Stimulated activated CD8-positive, alpha-beta memory T cell treated with anti-CD3 and anti-CD28 coated beads, Interleukin-7, amount 100 ng/mL, for 24 hours (primary cell): ENCODE data around the gene MMP11.
A peak's percentile ranks its signal among the peaks of the same experiment; 100 is the strongest.
"Not testable (repeated sequence)": the region's sequence is repeated elsewhere in the genome, so short reads cannot be mapped to it uniquely, and the experiment has no call there.

ENCODE experiments used
- DNase-seq: peaks from one replicate; pipeline ENCODE4 v3.0.0-alpha.2; 2020; ENCODE audit warnings: low read depth

MMP11 gene, protein sequence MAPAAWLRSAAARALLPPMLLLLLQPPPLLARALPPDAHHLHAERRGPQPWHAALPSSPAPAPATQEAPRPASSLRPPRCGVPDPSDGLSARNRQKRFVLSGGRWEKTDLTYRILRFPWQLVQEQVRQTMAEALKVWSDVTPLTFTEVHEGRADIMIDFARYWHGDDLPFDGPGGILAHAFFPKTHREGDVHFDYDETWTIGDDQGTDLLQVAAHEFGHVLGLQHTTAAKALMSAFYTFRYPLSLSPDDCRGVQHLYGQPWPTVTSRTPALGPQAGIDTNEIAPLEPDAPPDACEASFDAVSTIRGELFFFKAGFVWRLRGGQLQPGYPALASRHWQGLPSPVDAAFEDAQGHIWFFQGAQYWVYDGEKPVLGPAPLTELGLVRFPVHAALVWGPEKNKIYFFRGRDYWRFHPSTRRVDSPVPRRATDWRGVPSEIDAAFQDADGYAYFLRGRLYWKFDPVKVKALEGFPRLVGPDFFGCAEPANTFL

DNA sequence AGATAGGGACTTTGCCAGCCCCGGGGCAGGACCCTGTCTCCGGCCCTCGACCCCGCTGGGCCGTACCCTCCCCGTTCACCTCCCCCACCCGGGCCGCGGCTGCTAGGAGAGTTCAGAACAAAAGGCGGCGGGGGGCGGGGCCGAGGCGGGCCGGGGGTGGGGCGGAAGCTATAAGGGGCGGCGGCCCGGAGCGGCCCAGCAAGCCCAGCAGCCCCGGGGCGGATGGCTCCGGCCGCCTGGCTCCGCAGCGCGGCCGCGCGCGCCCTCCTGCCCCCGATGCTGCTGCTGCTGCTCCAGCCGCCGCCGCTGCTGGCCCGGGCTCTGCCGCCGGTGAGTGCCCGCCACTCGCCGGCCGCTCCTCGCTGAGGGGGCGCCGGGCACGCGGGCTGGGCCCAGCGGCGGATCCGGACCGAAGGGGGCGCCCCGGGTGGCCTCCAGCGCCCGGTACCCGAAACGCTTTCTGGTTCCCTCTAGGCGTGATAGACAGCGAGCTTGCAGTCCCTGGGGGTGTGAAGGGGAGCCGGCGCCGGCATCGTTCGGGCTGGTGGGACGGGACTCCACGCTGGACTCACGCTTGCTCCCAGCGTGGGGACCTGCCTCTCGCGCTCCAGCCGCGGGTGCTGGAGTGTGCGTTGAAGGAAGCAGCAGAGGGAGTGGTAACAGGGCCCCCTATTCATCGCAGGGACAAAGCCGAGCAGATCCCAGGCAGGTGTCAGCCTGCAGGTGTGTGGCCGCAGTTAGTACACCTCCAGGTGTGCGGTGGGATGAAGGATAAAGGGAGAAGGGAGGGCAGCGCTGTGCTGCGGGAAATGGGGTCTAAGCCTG is at the start of gene MMP11:
Gene MMP11 (plus strand): TSS at position 201 of the 825 bp plus-strand sequence. CDS start 22 bp downstream, at position 223.
- DNase-seq: no peak

DNA sequence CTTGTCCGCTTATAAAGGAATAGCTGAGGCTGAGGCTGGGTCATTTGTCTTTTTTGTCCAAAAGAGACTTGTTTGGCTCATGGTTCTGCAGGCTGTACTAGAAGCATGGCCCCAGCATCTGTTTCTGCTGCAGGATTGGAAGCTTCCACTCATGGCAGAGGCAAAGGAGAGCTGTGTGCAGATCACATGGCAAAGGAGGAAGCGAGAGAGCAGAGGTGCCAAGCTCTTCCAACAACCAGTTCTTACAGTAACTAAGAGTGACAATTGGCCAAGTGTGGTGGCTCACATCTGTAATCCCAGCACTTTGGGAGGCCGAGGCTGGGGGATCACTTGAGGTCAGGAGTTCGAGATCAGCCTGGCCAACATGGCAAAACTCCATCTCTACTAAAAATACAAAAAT is 44.5 kb upstream of the MMP11 start:
- DNase-seq: not testable (repeated sequence)

DNA sequence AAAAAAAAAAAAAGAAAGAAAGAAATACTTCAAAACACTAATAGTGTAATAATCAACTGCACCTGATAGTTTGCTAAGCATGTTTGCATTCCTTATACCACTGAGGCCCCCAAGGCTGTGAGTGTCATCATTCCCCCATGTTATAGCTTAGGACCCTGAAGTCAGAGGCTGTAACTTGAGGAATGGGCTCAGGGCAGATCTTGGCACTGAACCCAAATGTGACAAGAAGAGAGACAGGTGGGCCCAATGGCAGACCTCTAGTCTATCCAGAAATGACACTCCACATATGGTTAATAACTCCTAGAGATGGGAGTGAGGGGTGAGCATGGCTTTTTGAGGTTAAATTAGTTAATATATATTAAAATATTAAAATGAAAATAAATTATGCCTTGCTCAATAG is 35.0 kb upstream of the MMP11 start:
- DNase-seq: no peak

- no peak for DNase-seq
Observed at GRCh38 chr22:23742505-23743264, 30.0 kb upstream of the MMP11 start.

- no peak for DNase-seq
Observed at GRCh38 chr22:23743303-23743705, 29.3 kb upstream of the MMP11 start.

- DNase-seq: no peak
Observed at GRCh38 chr22:23744001-23744400, 28.6 kb upstream of the MMP11 start.

DNA sequence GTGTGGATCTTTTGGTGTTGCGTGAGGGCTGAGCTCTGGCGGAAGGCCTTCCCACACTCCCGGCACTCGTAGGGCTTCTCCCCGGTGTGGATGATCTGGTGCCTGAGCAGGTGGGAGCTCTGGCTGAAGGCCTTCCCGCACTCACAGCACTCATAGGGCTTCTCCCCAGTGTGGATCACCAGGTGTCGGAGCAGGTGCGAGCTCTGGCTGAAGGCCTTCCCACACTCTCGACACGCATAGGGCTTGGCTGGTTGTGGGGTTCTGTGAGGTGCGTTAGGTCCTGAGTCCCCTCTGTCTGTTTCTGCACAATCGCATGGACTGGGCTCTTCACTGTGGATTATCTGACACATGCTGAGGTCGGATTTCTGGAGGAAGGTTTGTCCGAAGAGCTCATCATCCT is 28.2 kb upstream of the MMP11 start:
- no peak for DNase-seq

- DNase-seq: no peak
Observed at GRCh38 chr22:23745791-23746190, 26.9 kb upstream of the MMP11 start.

DNA sequence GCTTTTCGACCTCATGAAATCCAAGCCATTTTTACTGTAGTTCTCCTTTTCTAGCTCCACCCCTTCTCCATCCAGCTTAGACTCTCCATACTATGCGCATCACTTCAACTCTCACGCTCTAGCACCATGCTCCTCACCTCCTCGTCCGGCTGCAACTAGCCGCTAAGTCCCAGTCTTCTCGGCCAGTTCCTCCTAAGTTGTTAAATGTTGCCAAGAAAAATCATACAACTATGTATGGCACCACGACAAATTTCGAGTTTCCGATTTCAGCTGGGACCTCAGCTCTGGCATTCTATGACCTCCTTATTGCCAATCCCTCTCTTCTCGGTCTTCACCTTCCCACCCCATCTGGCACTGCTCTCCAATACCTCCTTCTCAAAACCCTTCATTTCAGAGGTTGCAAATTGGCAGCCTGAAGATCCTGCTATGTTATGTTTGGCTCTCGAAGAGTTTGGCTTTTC is 22.8 kb upstream of the MMP11 start:
- no peak for DNase-seq

DNA sequence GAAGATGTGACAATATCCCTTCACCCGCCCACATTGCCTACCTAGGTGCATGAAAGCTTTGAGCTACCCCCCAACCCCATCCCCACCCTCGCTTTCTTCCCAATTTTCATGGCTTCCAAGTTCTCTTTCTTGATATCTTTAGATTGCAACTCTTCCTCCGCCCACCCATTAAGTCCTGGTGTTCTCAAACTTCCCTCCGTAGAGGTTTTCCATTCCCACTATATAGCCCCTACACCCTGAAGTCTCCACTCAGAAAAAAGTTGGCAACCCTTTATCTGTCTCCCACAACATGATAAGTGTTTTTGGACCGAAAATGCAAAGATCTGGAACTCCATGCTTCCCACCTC is 22.3 kb upstream of the MMP11 start:
- DNase-seq: no peak

- DNase-seq: peak; percentile 57
Observed at GRCh38 chr22:23750714-23751440, 21.8 kb upstream of the MMP11 start, which contains the start of gene ZNF70. Gene ZNF70 (minus strand): TSS chr22:23751112. CDS start chr22:23745140, 5,972 bp downstream.

DNA sequence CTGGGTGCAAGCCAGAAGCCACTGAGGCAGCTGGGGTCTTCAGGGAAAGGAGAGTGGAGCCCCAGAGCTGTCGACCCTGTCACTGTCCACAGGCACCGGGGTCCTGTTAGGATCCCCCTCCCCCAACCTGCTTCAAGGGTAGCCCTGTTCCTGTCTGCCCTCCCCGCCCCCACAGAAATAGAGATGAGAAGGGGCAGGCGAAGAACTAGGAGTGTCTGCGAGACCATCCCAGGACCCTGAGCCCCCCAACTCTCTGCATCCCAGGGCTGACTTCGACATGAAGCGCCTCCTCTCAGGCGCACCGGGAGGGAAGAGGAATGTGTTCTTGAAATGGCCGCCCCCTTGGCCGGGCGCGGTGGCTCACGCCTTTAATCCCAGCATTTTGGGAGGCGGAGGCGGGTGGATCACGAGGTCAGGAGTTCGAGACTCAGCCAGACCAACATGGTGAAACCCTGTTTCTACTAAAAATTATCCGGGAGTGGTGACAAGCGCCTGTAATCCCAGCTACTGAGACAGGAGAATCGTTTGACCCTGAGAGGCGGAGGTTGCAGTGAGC is 21.1 kb upstream of the MMP11 start:
- DNase-seq: no peak

DNA sequence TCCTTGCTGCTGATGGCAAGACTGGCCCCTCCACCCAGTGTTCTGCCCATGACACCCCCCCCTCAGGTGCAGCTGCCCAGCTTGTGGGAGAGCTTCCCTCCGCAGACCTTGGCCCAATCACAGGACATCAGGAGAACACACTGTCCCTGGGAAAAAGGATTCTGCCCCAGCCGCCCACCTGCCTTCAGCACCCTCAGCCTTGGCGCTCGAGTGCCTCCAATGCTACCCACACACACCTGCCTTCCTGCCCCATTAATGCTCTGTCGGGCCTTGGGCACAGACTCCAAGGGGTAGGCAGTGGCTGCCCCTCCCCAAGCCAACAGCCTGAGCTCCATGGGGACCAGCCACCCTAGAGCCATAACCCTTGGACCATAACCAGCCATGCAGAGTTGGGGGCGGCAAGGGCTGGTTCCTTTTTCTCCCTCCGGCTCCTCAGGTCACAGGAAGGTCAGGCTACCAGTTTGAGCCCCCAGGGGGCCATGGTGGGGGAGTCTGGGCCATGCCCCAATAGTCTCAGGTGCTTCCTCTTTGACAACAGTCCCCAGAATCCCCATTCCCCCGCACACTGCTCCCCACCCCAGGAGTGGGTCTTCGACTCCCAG is 20.5 kb upstream of the MMP11 start:
- DNase-seq: no peak

GRCh38 chr22:23752750-23753149 is 19.9 kb upstream of the MMP11 start:
- DNase-seq: no peak

DNA sequence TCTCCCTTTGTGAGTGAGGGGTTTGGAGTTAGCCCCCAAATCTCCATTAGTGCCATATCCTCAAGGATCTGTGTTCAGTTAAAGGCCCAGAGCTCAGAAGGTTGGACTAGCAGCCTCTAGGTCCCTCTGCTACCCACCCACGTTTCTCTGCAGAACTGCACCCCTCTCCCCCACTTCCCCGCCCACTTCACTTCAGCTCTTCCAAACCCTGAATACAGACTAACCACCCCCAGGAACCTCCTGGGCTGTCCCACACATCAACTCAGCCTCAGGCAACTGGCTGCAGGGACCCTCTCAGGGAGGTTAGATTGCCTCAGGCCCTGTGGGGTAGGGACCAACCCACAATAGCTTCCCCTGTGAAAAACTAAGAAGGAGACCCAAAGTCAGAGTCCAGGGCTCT is 19.3 kb upstream of the MMP11 start:
- DNase-seq: no peak

GRCh38 chr22:23754220-23754919 is 18.3 kb upstream of the MMP11 start, which contains the start of gene VPREB3:
Gene VPREB3 (minus strand): TSS chr22:23754425. CDS start chr22:23754363, 62 bp downstream.
- no peak for DNase-seq

DNA sequence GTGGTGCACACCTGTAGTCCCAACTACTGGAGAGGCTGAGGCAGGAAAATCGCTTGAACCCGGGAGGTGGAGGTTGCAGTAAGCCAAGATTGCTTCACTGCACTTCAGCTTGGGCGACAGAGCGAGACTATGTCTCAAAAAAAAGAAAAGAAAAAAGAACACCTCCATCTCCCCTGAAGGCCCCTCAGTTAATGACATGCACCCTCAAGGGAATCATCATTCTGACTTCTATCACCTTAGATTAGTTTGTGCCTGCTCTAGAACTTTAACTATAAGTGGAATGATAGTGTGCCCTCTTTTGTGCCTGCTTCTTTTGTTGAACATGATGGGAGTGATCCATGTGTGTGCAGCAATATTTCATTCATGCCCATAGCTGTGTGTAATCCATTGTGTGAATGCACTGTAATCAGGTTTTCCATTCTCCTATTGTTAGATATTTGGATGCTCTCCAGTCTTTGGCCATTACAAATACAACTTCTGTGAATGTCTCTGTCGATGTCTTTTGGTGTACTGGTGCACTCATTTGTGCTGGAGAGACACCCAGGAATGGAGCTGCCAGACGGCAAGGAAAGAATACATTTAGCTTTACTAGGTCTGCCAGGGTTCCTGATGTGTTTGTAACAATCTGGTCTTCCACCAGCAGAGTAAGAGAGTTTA is 17.5 kb upstream of the MMP11 start:
- no peak for DNase-seq

DNA sequence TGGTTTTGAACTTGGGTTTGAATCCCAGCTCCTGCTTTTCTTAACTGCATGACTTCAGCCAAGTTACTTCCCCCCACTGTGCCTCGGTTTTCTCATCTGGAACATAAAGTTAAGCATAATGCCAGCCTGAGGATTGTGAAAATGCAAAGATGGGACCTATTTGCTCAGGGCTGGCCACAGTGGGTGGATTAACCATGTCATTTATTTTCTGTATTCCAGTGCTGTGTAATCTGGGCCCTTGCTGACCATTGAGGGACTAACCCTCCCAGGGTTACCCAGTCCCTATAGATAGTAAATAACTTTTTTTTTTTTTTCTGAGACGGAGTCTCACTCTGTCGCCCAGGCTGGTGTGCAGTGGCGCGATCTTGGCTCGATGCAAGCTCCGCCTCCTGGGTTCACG is 16.9 kb upstream of the MMP11 start:
- DNase-seq: no peak

DNA sequence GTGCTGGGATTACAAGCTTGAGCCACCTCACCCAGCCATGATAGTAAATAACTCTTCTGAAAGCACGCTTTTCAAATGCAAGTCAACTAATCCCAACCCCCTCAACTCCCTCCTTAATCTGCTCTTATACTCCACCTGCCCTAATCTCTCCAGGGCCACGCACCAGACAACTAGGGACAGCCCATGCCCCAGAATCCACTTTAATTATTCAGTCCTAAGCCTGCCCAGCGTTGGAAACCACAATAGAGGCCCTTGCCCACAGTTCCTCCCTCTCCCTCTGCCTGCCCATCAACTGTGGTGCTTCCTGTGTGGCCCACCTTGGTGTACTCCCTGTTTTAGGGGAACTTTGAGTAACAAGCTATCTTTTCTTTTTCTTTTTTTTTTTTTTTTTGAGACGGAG is 15.8 kb upstream of the MMP11 start:
- no peak for DNase-seq
